Ishikawa (cell line): ENCODE results near the gene GYG1.

Experiments used
- CEBPB ChIP-seq: IDR thresholded peaks from 2 replicates; pipeline ENCODE4 v1.6.1; 2012
- EP300 ChIP-seq: IDR thresholded peaks from 2 replicates; pipeline ENCODE4 v1.6.1; 2012; ENCODE audit warnings: borderline replicate concordance
- FOXM1 ChIP-seq: IDR thresholded peaks from 2 replicates; pipeline ENCODE4 v1.6.1; 2012; ENCODE audit warnings: low read depth, borderline replicate concordance
- RAD21 ChIP-seq: IDR thresholded peaks from 2 replicates; pipeline ENCODE4 v1.6.1; 2012; ENCODE audit warnings: low read depth
- TAF1 ChIP-seq: IDR thresholded peaks from 2 replicates; pipeline ENCODE4 v1.6.1; 2012; ENCODE audit warnings: low read depth, mild to moderate bottlenecking
- TEAD4 ChIP-seq: IDR thresholded peaks from 2 replicates; pipeline ENCODE4 v1.6.1; 2012
- TF ChIP-seq, protein P1 (sequence below): IDR thresholded peaks from 2 replicates; pipeline ENCODE4 v1.6.1; 2012
- TF ChIP-seq, protein P2 (sequence below): IDR thresholded peaks from 2 replicates; pipeline ENCODE4 v1.6.1; 2012; ENCODE audit warnings: low read depth, mild to moderate bottlenecking

DNA sequence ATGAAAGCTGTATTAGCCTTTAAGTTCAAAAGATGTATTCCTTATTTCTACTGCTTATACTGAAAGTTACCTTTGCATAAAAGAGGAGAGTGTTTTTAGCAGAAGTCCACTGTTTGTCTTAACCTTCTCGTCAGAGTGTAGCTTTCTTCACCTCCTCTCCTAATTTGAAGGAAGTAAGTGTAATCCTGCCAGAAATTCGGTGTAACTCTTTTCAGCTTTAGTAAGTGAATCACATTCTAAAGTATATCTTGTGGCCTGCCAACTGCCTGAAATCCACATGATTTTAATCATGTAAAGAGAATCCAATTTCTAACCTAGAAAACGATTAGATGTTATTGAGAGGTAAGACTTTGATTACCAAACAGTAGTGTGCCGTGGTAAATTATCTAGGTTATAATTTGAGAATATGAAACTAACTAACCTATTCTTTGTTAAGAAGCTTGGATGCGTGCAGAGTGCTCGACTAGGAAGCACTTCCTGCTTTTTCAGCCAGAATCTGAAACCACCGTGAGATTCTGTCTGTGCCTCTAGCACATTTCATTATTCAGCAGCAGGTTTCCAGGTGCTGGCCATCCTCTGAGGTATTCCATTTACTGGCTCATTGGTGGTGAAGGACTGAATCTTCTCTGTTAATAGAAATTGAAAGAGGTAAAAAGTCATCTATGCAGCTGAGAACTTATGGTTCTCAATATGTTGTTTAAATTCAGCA lies 7.5 kb downstream of the GYG1 start:
- no peak for TF ChIP-seq RAD21
- no peak for TF ChIP-seq EP300
- TF ChIP-seq, protein P1, sequence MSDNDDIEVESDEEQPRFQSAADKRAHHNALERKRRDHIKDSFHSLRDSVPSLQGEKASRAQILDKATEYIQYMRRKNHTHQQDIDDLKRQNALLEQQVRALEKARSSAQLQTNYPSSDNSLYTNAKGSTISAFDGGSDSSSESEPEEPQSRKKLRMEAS: no peak
- TF ChIP-seq, protein P2, sequence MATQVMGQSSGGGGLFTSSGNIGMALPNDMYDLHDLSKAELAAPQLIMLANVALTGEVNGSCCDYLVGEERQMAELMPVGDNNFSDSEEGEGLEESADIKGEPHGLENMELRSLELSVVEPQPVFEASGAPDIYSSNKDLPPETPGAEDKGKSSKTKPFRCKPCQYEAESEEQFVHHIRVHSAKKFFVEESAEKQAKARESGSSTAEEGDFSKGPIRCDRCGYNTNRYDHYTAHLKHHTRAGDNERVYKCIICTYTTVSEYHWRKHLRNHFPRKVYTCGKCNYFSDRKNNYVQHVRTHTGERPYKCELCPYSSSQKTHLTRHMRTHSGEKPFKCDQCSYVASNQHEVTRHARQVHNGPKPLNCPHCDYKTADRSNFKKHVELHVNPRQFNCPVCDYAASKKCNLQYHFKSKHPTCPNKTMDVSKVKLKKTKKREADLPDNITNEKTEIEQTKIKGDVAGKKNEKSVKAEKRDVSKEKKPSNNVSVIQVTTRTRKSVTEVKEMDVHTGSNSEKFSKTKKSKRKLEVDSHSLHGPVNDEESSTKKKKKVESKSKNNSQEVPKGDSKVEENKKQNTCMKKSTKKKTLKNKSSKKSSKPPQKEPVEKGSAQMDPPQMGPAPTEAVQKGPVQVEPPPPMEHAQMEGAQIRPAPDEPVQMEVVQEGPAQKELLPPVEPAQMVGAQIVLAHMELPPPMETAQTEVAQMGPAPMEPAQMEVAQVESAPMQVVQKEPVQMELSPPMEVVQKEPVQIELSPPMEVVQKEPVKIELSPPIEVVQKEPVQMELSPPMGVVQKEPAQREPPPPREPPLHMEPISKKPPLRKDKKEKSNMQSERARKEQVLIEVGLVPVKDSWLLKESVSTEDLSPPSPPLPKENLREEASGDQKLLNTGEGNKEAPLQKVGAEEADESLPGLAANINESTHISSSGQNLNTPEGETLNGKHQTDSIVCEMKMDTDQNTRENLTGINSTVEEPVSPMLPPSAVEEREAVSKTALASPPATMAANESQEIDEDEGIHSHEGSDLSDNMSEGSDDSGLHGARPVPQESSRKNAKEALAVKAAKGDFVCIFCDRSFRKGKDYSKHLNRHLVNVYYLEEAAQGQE: no peak
- no peak for TF ChIP-seq TEAD4
- no peak for TF ChIP-seq CEBPB
- TF ChIP-seq TAF1: no peak
- TF ChIP-seq FOXM1: no peak
